Measurements from ENCODE around the gene UBE2M. TPM values are rescaled to one million over a fixed set of nuclear protein-coding genes. Genes with fewer than 3 reads are reported as not detected.

UBE2M gene
- total RNA-seq, 4 donors from 2014 or later = 18.4 to 38.2 (median 29.4) TPM

GRCh38 chr19:58516964-58517833 lies 41.2 kb downstream of the UBE2M start:
- H3K27me3 ChIP-seq = no peaks in the 10 kb centered on the region
- TF ChIP-seq CTCF (IDR thresholded peaks at IDR 0.05) = no peak
- no peak for TF ChIP-seq POLR2A (IDR thresholded peaks at IDR 0.05)
- TF ChIP-seq EP300 (IDR thresholded peaks at IDR 0.05) = no peak
- H3K4me1 ChIP-seq = peaks cover 3 to 64% (median 23%) of the 10 kb centered on the region in 4 donors
- peaks cover 0 to 37% (median 12%) of the 10 kb centered on the region in 3 donors for H3K36me3 ChIP-seq
- WGBS, 2 donors = 90 to 91% methylated on average over 64 to 65 of the region's 65 CpGs
- no peak overlapping the region for H3K4me3 ChIP-seq
- H3K27ac ChIP-seq = peak overlapping the region in 1 of 4 donors; percentile 98
- DNase-seq (ENCODE audit: low spot score in 2 of 2) = no peak
- H3K9me3 ChIP-seq = no peaks in the 10 kb centered on the region

GRCh38 chr19:58516246-58516836 lies 42.1 kb downstream of the UBE2M start:
- 87 to 89% methylated on average over 25 of the region's 25 CpGs for WGBS, 2 donors
- no peak overlapping the region for H3K4me3 ChIP-seq
- no peak for DNase-seq (ENCODE audit: low spot score in 2 of 2)
- H3K27me3 ChIP-seq = no peaks in the 10 kb centered on the region
- no peaks in the 10 kb centered on the region for H3K9me3 ChIP-seq
- TF ChIP-seq EP300 (IDR thresholded peaks at IDR 0.05) (no peak), POLR2A (IDR thresholded peaks at IDR 0.05) (no peak), CTCF (IDR thresholded peaks at IDR 0.05) (no peak)
- no peak overlapping the region for H3K27ac ChIP-seq
- H3K4me1 ChIP-seq = peaks cover 3 to 64% (median 23%) of the 10 kb centered on the region in 4 donors
- peaks cover 0 to 37% (median 12%) of the 10 kb centered on the region in 3 donors for H3K36me3 ChIP-seq

GRCh38 chr19:58515259-58515658 lies 43.2 kb downstream of the UBE2M start:
- Histone ChIP-seq H3K4me3 (no peak overlapping the region), H3K27ac (no peak overlapping the region), H3K27me3 (no peaks in the 10 kb centered on the region), H3K4me1 (peaks cover 3 to 58% (median 19%) of the 10 kb centered on the region in 4 donors), H3K36me3 (peaks cover 0 to 42% (median 12%) of the 10 kb centered on the region in 3 donors), H3K9me3 (no peaks in the 10 kb centered on the region)
- TF ChIP-seq CTCF (IDR thresholded peaks at IDR 0.05) (no peak), EP300 (IDR thresholded peaks at IDR 0.05) (no peak), POLR2A (IDR thresholded peaks at IDR 0.05) (no peak)
- no peak for DNase-seq (ENCODE audit: low spot score in 2 of 2)
- 89 to 95% methylated on average over 2 of the region's 2 CpGs for WGBS, 2 donors

GRCh38 chr19:58514564-58515022 lies 43.8 kb downstream of the UBE2M start:
- H3K4me3 ChIP-seq = peak overlapping the region; percentile 17 to 50 (median 36)
- 73 to 90% methylated on average over 1 to 3 of the region's 3 CpGs for WGBS, 2 donors
- peaks cover 3 to 56% (median 18%) of the 10 kb centered on the region in 4 donors for H3K4me1 ChIP-seq

More at GRCh38 chr19:58514564-58515022, 43.8 kb downstream of the UBE2M start:
- Histone ChIP-seq H3K9me3 (no peaks in the 10 kb centered on the region), H3K27ac (peak overlapping the region in 2 of 4 donors; percentile 74), H3K27me3 (no peaks in the 10 kb centered on the region), H3K36me3 (peaks cover 0 to 42% (median 12%) of the 10 kb centered on the region in 3 donors)
- no peak for TF ChIP-seq CTCF (IDR thresholded peaks at IDR 0.05)
- no peak for DNase-seq (ENCODE audit: low spot score in 2 of 2)
